HG03095 (cell line): ENCODE data around the gene BEST2.
"Not testable (repeated sequence)": the region's sequence is repeated elsewhere in the genome, so short reads cannot be mapped to it uniquely, and the experiment has no call there.

ENCODE experiments used
- ATAC-seq: cut with Tn5 transposase; IDR thresholded peaks from one replicate; pipeline ENCODE4 v1.9.1; 2021; ENCODE audit warnings: moderate library complexity; ENCODE audit not compliant: unreplicated experiment

The BEST2 gene

DNA sequence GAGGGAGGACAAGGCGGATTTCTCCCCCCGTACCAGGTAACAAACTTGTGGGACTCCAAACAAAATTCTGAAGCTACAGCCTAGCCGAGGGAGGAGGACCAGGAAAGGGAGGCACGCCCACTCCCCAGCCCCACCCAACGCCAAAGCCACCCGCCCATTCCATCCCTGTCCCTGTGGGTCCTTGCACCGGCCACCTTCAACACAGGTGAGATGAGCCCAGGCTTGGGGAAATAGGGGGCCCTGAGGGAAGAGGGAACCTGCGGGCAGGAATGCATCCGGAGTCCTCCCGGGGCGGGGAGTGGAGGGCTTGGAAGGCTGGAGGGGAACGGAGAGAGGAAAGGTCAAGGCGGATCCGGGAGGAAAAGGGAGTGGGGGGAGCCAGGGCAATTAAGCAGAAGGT, at the start of gene BEST2:
TSS of gene BEST2 (plus strand) at position 157 of the 400 bp plus-strand sequence. CDS start 802 bp downstream, outside the sequence.
- no peak for ATAC-seq

DNA sequence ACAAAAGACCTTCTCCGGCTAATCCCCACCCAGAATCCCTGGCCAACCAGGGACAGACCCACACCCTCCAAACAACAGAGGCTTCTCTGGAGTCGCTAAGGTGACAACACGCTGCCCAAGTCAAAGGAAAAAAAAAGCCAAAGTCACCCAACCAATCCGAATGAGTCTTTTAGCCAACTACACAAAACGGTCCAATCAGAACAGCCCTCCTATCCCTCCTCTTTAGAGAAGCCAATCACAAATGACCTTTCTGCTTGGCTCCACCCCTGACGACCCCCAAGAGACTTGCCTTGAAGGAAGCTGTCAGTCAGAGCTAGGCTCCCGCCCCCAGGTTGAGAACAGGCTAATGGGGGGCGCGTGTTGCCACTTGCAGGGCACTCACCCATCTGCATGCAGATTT, 48.5 kb upstream of the BEST2 start:
- no peak for ATAC-seq

DNA sequence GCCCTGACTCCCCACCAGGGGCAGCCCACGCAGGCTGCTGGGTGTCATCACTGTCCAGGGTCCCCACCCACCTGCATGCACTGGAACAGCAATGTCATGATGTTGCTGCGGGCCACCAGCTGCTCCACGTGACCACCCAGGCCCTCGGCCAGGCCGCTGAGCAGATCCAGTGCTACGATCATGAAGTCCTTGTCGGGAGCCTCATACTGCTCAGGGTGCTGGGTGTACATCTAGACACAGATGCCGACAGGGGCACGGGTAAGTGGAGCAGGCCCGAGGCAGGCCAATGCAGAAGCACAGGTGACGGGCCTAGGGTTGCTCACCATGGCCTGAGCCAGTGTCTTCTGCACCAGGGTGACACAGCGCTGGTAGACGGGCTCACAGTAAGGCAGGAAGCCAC, 46.4 kb upstream of the BEST2 start:
- ATAC-seq = no peak

DNA sequence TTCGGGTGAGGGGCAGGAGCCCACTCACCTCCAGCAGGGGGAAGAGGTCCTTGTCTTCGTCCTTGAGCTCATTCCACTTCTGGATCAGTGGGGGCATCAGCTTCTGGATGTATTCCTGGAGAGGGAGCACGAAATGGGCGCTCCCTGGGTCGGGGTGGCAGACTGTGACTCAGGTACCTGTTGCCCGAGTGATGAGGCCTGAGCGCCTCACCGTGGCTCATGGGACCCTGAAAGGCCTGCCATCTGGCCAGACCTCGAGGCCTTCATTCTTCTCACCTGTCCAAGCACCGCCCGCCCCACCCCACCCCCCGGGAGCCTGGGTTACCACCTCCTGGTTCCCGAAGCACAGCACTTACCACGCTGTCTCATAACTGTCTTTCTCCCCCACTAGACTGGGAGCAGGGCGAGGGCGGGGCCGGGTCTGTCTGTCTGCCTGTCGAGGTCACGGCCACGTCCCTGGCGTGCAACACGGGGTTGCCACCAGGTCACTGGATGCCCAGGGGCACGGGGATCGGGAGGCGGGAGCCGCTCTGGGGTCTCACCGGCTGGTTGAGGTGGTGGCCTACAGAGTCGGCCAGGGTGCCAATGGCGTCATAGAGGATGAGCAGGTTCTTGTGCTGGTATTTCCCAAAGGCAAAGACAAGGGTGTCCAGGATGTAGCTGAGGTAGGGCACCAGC, 45.8 kb upstream of the BEST2 start:
- no peak for ATAC-seq

DNA sequence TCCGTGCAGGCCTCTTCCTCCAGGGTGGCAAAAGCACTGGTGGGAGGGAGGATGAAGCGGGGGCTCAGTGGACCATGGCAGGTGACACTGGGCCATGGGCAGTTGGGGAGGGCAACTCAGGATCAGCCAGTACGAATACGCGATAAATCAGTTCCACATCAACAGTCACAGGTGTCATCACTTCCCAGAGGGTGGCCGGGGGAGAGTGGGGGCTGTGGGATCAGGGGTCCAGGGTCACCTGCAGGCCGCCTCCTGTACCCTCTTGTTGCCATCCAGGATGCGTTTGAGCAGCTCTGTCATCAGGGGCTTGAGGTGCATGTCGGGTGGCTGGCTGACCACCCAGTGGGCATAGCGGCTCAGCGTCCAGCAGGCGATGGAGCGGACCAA, 45.3 kb upstream of the BEST2 start:
- ATAC-seq = no peak

DNA sequence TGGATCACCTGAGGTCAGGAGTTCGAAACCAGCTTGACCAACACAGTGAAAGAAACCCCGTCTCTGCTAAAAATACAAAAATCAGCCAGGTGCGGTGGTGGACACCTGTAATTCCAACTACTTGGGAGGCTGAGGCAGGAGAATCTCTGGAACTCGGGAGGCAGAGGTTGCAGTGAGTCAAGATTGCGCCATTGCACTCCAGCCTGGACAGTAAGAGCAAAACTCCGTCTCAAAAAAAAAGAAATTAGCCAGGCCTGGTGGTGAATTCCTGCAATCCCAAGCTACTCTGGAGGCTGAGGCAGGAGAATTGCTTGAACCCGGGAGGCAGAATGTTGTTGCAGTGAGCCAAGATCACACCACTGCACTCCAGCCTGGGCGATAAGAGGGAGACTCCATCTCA, 43.0 kb upstream of the BEST2 start:
- no peak for ATAC-seq

DNA sequence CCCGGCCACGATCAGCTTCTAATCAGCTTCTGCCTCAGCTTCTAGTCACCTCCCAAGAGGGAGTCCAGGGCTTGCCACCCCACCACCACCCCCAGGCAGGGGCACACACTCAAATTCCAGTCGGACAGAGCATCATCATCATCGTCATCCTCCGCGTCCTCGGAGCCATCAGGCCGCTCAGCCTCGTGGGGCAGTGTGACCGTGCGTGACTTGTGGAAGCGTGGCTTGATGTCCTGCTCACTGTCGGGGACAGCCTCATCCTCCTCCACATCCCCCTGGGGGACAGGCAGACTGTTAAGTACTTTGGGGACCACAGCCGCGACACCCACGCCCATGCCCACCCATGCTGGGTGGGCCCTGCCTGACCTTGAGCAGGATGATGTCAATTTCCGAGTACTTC, 40.4 kb upstream of the BEST2 start:
- ATAC-seq = no peak

DNA sequence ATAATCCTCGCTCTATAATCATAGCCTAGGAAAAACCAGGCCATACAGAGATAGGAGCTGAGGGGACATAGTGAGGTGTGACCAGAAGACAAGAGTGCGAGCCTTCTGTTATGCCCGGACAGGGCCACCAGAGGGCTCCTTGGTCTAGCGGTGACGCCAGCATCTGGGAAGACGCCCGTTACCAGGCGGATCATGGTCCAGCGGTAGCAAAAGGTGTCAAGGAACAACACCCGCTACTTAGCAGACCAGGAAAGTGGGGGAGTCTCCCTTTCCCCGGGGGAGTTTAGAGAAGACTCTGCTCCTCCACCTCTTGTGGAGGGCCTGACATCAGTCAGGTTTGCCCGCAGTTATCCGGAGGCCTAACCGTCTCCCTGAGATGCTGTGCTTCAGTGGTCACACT, 39.5 kb upstream of the BEST2 start:
- not testable (repeated sequence) for ATAC-seq

DNA sequence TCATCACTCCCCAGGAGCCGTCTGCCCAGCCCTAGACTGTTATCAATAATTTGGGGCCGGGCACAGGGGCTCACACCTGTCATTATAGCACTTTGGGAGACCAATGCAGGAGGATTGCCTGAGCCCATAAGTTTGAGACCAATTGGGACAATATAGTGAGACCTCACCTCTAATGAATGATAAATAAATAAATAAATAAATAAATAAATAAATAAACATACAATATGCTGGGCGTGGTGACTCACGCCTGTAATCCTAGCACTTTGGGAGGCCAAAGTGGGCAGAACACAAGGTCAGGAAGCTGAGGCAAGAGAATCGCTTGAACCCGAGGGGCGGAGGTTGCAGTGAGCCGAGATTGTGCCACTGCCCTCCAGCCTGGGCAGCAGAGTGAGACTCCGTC, 38.3 kb upstream of the BEST2 start:
- not testable (repeated sequence) for ATAC-seq

DNA sequence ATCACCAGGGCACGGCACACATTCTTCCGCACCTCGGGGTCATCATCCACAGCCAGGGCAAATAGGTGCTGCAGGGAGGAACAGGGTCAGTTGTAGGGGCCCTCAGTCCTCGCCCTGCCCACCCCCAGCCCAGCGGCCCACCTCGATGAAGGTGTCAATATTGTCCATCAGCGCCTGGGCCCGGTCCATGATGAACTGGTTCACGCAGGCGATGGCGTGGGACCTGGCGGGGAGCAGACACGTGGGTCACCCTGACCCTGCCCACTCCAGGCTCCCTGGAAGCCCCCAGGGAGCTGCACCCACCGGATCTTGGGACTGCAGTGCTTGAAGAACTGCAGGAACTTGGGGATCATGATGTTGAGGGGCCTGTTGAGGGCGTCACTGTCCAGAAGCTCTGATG, 36.5 kb upstream of the BEST2 start:
- ATAC-seq = no peak

DNA sequence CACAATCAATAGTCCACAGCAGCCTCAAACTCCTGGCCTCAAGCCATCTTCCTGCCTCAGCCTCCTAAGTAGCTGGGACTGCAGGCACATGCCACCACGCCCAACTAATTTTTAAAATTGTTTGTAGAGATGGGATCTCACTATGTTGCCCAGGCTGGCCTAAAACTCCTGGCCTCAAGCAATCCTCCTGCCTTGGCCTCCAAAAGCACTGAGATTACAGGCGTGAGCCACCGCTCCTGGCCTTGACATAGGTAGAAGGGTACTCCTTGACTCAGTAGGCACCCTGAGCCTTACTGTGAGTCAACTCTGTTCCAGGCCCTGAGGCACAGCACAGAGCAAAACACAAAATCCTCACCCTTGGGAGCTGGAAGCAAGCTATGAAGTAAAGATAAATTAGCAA, 35.7 kb upstream of the BEST2 start:
- no peak for ATAC-seq

DNA sequence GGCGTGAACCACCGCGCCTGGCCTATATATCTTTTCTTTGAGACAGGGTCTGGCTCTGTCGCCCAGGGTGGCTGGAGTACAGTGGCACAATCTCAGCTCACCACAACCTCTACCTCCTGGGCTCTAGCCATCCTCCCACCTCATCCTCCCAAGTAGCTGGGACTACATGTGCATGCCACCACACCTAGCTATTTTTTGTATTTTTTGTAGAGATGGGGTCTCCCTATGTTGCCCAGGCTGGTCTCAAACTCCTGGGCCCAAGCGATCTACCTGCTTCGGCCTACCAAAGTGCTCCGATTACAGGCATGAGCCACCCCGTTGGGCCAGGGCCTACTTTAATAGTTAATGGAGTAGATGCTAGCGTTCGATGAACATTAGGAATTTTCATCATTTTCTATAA, 31.3 kb upstream of the BEST2 start:
- ATAC-seq = no peak

DNA sequence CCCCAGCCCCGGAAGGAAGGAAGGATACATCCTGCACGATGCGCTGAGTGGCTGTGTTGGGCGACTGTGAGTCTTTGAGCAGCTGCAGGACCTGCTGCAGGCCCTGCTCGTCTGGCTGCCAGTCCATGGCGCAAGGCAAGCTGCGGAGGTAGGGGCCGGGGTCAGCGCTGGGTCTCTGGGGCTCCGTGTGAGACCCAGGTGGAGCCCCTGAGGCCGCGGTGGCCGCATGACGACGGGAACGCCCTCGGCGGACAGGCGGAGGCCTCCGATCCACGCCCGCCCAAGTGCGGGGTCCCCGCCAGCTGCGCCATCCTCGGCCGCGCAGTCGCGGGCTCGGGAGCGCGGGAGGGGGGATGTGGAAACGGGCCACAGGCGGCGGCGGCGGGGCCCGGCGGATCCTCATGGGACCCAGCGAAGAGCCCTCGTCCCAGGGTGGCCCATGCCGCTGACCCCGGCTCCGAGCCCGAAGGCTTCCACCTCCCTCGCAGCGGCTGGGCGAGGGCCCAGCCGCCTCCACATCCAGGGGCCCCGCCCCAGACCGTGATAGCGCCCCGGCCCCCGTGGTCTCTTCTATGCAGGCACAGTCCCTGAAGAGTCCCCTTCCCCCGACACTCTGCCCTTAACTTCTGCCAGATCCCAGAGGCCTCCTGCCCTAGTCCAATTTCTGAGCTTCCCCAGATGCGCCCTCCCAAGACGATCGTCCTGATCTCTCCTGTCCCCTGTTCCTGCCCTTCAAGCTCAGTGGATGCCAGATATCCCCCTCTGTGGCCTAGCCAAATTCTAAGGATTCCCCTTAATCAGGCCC, 30.5 kb upstream of the BEST2 start:
- ATAC-seq = no peak

DNA sequence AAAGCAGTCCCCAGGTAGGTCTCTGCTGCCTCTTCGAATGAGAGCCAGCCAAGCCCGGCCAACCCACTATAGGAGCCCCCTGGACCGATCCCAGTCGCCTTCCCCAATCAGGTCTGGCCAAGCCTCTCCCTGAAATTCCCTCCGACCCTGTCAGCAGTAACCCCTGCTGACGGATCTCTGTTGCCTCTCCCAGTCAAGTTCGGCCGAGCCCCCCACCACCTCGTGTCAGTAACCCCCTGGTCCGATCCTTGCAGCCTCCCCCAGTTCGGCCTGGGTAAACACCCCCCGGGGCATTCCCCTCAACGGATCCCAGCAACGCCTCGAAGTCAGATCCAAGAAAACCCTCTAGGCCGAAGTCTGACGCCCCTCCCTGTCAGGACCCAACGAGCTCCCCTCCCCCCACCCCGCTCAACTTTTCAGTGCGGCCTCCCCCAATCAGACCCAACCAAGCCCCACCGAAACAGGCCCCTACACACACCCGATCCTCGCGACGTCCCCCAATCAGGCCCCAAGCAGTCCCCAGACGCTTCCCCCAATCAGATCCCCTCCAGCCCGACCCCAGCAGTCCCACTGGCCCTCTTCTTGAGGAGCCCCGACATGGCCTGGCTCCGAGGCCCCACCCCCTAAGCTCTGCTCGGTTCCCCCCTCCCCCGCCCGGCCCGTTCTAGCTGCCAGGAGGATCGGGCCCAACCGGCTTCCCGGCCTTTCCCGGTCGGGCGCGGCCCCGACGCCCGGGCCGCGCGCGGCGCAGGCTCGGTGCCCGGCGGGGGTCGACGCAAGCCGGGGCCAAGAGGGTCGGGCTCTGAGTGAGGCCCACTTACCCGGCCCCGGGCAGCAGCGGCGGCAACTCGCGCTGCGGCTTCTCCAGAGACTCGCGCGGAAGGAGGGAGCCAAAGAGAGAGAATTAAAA, 29.7 kb upstream of the BEST2 start:
- peak; percentile 31 for ATAC-seq

DNA sequence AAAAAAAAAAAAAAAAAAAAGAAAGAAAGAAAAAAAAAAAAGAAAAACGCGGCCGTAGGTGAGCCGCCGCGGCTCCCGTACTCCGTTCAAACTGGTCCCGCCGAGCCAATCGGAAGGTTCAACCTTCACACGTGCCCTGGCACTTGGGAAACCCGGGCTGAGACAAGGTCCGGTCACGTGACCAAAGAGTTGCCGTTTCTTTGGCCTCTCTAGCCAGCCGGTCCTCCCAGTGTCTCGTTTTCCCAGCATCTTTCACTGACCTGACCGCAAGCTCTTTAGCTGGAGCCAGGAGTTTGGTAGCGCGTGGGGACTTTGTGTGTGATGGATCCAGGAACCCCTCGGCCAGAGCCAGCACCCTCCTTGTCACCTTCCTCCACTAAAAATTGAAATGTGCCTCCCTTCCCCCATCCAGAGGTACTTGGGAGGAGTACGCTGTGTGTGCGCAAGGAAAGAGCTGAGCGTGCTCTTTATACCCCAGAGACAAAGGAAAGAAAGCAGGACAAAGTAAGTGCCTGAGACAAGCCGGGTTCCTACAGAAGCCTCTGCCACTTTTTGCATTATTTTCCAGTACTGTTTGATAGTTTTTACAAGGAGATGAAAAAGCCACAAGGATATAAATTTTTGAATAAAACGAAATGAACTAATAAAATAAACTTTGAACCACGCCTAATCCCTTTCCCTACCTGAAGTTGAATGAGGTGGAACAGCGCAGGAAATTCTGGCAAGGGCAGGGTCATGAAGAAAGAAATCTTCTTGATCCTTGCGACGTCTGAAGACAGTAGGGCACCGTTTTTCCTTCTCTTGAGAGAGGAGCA, 28.8 kb upstream of the BEST2 start:
- ATAC-seq = peak; percentile 62

DNA sequence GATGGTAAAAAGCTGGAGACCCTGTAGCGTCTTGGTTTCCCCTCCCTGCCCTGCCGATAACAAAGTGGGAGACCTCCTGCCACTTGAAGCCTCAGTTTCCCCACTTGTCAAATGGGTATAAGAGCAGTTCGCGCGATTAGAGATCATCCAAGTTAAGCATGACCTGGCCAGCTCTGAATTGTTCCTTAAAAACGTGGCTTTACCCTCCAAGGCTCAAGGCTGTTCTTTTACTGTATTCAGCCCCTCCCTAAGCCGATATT, 28.3 kb upstream of the BEST2 start:
- no peak for ATAC-seq

DNA sequence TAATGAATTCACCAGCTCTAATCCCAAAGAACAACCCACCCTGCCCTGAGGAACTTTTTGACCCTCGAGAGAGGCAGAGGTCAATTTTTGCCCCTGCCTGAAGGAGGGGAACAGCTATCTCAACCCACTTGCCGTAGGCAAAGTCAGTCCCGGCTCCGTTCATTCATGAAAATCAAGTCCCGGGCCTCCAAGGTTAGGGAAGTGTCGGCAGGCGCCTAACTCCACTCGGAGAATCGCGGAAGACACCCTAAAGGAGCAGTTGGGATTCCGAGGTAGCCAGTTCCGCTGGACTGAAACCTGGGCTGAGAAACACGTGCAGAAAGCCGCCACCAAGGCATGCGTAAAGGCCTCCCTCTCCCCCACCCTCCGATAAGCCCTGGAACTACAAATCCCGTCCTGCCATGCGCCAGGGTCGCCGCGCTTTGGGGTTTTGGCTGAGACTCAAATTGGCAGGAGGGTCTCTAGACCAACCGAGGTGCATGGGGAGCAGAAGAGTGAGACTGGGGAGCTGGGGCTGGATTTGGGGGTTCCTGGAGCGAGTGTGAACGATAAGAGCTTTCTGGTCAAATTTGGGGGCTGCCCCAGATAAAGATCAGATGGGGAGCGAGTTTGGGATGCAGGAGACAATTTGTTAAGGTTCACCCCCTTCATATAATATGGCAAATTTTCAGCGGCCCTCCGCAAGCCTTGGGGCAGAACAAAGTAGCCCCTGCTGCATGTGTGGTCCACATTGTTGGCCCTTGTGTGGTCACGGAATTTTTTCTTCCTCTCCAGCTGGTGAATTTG, 27.8 kb upstream of the BEST2 start, which contains the start of gene TNPO2:
TSS of gene TNPO2 (minus strand) at position 292 of the 786 bp plus-strand sequence. CDS start 2,955 bp downstream, outside the sequence.
- no peak for ATAC-seq

DNA sequence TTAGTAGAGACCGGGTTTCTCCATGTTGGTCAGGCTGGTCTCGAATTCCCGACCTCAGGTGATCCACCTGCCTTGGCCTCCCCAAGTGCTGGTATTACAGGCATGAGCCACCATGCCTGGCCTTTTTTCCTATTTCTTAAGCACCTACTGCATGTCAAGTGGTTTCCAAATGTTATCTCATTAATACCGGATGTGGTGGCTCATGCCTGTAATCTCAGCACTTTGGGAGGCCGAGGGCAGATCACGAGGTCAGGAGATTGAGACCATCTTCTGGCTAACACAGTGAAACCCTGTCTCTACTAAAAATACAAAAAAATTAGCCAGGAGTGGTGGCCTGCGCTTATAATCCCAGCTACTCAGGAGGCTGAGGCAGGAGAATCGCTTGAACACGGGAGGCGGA, 26.0 kb upstream of the BEST2 start:
- not testable (repeated sequence) for ATAC-seq

DNA sequence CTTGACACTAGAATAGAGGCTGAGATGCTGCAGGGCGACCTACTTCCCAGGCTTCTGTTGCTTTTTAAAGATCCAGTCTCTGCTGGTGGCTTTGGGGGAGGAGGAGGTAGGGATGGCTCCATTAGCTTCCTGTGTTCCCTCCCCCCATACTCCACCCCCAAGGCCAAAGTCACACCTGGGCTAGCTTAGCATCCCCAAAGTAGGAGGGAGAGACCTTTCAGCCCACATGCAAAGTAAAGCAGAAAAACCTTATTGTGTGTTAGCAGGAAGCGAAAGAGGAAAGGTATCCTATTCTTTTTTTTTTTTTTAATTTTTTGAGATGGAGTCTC, 24.6 kb upstream of the BEST2 start:
- no peak for ATAC-seq

DNA sequence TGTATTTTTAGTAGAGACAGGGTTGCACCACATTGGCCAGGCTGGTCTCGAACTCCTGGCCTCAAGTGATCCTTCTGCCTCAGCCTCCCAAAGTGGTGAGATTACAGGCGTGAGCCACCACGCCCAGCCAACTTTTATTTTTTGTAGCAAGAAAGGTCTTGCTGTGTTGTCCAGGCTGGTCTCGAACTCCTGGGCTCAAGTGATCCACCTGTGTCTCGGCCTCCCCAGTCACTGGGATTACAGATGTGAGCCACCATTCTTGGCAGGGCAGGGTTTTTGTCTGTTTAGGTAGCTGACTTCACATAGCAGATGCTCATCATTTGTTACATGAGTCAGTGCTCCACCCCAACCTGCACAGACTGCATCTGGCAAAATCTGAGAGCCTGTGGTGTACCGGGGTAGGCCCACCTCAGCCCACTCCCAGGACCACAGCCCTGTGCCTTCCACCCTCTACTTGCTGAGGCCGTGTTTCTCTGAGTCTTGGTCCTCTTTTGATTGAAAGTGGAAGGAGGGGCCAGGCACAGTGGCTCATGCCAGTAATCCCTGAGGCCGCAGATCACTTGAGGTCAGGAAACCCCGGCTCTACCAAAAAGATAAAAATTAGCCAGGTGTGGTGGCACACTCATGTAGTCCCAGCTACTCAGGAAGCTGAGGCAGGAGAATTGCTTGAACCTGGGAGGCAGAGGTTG, 23.7 kb upstream of the BEST2 start:
- ATAC-seq = no peak
